ENCODE results near the gene SERP2.

Gene SERP2

DNA sequence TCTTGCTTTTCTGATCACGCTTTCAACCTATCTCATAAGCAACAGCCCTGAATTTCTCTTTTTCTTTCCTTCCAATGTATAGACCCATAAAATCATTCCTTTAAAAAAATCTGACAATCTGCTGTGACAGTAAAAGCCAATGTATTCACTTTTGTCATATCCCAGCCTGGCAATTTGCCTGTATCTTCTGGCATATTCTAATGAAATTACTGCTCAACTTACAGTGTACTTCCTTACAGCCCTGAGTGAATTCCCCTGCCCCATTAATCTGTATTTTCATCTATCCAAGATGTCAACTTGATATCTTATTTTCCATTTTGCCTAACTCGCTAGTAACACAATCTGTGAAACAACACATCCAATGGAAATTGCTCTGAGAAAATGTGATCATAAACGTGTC is 18.0 kb upstream of the SERP2 start:
- no peak for DNase-seq (ENCODE audit: low read depth)

DNA sequence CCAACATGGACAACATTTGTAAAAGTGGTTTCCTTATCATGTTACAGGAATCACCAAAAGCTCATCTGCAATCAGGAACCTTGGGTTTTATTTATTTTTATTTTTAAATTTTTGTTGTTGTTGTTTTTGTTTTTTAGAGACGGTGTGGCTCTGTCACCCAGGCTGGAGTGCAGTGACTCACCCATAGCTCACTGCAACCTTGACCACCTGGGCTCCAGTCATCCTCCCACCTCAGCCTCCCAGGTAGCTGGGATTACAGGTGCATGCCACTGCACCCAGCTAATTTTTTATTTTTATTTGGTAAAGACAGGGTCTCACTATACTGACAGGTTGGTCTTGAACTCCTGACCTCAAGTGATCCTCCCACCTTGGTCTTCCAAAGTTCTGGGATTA is 13.6 kb upstream of the SERP2 start:
- DNase-seq (ENCODE audit: low read depth): no peak

DNA sequence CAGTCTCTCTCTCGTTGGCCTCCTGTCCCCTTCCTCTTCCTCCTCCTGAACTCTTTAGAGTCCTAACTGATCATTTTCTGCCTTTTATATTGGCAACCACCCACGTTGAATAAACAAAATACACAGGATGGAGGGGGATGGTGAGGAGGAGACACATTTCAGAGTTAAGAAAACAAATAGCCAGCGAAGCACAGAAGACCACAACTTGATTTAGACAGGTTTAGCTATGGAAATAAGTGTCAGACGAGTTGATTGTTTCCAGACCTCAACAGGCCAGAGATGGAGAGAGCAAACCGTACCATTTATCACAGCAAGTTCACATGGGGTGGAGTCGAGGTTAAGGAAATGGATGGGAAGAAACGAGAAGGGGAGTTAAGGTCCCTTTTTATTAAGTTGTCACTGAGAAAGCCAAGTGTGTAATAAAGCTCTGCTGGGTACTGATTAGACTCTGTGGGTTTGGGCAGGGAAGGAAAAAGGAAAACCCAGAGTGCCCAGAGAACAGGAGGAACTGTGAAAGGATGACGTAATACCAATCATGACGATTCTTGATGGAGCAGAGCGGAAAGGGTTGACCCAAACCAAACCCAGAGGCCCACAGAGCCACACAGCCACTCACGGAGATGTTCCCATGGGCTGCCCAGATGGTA is 11.1 kb upstream of the SERP2 start:
- no peak for DNase-seq (ENCODE audit: low read depth)

DNA sequence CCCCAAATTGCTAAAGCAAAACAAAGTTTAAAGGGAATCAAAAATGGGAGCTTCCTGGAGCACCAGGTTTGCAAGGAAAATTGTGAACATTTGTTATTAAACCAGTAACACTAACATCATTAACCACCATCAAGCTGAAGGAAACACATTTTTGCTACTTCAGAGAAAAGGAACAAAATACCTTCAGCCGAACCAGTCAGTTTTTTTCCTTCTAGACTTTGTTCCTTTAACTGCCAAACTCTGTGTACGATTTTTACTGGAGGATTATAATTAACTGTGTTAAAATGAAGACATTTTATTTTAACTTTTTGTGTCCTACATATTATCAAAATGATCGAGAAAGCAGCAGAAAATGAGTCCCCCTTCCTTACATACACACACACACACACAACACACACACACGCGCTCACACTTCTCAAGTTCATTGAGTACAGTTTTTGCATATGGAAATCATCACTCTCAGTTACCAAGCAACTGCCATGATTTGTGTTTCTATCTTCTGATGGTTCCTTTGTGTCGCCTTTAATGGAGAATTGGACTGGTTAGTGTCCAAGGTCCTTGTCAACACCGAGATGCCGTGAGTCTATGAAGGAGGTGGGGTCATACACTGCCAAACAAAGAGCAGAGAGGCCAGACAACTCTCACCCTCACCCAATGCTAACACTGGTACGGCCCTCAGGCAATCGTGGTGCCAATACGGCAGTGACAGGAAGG is 9.8 kb upstream of the SERP2 start:
- DNase-seq (ENCODE audit: low read depth): no peak

DNA sequence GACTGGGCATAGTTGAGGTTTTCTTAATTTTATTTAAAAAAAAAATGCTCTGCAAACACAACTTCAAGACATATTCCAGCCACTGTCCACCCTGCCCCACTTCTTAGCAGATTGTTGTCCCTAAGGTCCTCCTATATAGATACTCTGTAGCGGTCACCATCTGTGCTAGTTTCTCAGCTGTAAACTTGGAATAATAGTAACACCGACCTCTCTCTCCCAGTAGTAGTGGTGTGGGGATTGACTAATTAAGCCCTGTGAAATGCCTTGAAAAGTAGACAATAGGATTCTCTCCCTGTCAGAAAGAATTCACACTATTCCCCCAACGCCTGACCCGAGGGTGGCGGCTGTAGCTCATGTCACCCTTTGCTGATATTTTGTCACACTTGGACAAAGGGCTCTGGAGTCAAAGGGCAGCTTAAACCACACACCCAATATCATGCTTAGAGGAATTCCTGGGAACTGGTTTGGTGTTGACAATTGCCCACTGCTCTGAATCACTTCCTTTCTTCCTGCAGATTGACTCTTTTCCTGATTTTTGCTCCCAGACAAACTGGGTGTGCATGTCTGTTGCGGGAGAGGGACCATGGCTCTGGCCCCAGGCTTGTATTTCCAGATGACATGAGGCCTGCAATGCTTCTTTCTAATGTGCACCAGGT is 9.2 kb upstream of the SERP2 start:
- DNase-seq (ENCODE audit: low read depth): no peak

DNA sequence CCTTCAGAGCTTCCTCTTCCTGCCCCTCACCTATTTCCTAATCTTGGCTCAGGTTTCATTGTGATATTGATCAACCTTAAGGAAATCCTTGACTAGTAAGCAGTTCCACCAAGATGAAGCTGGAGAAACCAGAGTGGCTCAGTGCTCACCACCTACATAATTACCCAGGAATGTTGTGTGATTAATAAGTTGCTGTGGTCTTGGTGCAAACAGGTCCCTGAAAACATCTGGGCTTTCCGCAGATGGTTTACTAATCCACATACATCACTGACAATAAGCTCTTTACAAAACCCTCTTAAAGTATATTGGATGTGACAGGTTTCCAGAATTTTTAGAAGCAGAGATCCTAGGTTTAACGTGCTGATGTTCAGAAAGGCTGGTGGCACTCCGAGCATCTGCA is 8.6 kb upstream of the SERP2 start:
- no peak for DNase-seq (ENCODE audit: low read depth)

DNA sequence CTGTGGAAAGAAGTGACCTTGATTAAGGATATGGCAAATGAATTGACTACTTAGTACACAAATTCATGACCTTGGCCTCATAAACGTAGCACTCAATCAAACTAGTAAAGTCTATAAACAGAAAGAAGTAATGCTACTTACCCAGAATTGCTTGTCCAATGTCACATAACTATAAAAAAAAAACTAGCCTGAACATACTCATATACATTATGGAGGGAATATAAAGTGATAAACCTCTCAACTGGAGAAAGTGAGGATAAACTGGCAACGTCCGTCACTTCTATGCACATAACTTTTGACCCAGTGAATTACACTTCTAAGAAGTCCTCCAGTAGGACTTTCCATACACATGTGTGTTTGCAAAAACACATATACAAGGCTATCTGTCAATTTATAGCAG is 7.7 kb upstream of the SERP2 start:
- DNase-seq (ENCODE audit: low read depth): no peak

DNA sequence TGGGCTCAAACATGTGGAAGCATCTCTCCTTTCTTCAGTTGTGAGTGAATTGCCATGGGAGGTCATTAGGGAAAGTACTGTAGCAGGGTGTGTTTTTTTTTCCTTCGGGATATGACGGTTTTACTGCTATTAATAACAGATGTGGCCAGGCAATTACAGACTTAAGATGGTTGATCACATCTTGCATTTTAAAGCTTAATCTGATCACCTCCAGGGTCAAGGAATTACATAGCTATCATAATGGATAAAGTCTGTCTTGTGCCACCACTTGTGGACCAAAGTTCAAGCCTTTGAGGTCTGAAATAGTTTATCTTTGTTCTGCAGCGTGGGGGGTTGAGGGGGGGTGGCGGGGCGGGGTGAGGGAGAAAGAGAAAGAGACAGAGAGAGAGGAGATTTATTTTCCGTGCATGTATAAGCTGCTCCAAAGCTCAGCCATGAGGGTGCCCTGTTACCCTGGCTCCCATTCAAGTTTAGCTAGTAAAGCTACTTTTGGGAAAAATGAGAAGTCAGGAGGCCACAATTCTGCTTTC is 5.5 kb upstream of the SERP2 start:
- DNase-seq (ENCODE audit: low read depth): no peak

DNA sequence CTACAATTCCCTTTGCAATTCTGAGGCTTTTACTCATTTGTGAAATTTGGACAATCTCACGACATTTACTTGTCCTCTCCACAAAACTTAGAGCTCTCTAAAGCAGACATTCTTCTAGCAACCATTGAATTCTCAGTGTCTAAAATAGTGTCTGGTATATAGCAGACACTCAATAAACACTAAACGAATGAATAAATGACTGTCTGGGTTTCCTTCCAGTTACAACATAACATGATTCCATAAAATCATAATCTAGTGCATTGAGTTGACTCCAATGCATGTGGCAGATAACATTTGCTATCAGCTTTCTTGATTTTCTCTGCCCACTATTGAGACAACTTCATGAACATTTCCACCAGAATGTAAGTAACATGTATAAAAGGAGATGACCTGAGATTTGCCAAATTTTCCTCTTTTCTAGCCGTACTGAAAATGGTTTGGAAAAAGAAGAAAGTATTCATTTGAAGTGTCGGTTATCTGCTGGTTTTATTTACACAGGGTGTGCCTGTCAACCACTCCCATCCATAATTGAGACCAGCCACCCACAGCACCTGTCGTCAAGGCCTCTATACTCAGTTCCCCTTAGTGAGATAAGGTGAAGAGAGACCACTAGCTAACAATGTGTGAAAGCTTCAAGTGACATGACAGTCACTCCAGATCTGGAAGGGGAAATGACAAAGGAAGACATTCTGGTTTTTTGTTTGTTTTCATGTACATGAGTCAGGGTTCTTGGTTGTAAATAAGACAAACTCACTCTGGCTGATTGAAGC is 4.8 kb upstream of the SERP2 start:
- no peak for DNase-seq (ENCODE audit: low read depth)

DNA sequence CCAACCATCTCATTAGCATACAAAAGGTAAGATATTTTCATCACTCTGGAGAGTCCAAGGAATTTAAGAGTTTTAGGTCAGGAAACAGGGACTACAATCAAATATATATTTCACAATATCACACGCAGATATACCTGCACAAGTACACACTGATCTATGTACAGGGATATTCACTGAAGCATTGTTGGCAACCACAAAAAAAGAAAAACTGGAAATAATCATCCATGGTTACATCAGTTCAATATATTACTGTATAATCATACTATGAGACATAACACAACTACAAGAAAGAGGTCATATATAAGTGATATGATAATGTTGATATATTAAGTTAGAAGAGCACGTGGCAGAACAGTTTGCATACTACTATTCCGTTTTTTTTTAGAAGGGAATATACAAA is 2.2 kb upstream of the SERP2 start:
- DNase-seq (ENCODE audit: low read depth): no peak

DNA sequence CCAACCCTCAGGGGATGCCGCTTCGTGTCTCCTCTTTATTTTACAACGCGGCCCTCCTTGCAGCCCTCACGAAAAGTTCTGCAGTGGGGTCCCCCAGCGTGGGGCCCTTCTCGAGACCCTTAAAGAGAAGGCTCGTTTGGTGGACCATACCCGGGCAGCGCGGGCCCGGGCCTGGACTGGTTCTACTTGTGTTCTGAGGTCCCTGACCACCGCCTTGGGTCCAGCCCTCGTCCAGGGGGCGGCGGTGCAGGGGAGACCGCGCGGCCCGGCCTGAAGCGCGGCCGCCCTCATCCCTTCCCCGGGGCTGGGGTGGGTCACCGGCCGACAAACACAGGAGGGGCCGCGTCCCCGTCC is 400 bp upstream of the SERP2 start:
- DNase-seq (ENCODE audit: low read depth): no peak

DNA sequence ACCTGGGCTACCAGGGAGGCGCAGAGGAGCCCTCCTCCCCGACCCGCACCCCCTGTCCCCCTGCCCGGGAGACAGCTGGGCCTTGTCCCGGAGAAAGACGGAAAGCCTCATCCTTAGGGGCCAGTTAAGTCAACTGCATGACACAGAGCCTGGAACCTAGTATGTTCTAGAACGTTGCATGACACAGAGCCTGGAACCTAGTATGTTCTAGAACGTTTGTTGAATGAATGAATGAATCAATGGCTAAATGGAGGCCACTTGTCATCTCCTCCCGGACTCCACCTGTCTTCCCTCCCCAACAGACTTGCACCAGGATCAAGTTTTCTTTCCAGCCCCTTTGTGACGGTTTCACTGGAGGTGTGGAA is 706 bp downstream of the SERP2 start:
- DNase-seq (ENCODE audit: low read depth): no peak

DNA sequence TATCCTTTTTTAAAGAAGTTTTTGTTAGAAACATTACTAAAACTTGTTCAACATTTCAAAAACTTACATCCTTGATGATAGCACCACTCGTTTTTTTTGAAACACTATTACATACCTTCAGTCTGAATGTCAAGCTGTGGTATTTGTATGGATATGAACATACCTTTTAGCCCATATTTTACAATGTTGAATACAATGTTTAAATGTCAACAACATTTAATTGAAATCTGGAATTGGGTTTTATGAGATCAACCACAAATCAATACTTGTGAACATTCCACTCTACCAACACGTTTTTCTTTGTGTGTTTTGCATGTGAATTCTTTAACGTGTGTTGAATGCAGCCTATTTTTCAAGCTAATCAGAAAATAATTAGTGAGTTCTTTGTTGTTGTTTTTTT is 4.7 kb downstream of the SERP2 start:
- no peak for DNase-seq (ENCODE audit: low read depth)

DNA sequence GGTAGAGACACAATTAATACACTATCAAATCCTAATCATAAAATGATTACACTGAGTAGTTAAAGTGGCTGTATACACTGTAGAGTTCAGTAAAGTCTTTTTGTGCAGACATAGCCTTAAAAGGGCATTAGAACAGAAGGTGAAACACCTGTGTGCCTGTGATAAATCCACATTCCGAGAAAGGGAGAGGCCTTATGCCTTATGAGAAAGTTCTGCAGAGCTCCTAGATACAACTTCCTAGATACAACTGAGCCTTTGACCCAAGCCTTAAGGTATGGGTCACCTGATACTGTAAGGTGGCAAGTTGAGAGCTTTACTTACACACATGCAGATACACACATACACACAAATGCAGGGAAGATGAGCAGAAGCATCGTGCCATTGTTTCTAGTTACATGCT is 6.3 kb downstream of the SERP2 start:
- no peak for DNase-seq (ENCODE audit: low read depth)

DNA sequence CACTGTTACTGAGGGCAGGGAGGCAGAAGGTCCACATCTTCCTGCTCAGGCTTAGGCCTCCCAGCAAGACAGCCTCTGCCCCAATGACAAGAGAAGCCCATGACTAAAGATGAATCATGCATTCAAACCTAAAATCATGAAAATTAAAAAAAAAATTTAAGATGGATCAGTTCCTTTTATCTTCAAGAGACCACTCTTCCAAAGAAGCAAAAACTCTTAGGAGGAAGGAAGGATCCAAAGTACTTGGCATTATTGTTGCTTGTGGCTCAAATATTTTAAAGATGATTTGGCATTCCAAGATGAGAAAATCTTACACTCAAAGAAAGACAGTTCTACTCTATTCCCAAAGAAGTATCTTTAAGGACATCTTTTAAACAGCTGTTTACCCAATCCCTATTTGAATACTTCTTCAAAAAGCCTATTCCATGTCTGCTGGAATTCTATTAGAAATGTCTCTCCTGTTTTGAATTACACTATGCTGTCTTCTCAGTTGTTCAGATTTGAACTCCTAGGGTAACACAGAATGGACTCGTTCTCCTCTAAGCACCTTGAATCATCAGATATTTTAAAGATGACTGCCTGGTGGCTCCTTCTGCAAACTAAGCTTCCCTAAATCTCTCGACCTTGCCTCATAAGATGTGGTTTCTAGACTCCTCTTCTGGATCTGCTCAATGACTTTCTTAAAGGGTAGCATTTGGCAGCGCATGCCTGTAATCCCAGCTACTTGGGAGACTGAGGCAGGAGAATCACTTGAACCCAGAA is 7.0 kb downstream of the SERP2 start:
- DNase-seq (ENCODE audit: low read depth): no peak

DNA sequence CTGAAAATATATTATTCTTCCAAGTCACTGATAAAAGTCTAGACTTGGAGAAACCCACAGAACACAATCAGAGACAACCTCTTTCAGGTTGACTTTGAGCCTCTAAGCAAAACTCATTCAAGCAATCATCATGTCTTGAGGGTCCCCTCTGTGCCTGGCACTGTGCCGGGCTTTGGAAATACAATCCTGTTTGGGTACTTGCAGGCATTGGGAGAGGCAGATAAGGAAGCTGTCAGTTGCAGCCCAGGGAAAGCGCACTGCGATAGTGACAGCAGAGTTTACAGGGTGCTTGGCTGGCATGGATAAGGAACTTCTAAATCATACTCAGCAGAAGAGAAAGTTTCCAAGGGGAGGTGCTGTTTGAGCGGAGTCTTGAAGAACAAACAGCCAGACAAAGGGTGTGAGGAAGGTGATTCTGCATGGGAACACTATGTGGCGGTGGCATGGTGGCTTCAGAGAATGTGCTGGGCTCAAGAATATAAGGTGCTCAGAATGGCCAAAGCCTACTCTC is 9.1 kb downstream of the SERP2 start:
- DNase-seq (ENCODE audit: low read depth): no peak

DNA sequence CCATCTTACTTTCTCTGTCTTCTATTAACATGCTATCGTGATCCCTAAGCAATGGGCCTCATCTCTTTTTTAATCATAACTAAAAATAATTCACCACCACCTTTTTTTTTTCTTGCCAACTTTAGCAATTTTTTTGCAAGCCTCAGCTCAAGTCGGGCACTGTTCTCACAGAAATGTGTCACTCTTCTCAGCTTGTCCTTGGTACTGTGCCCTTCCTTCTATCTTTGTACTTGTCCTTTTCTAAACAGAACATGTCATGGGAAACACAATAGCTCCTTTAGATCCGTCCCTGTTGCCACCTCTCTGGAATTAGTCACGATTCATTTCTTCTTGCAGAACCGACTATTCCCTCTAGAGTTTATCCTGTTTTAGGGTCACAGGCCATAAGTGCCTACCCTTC is 10.3 kb downstream of the SERP2 start:
- DNase-seq (ENCODE audit: low read depth): no peak

DNA sequence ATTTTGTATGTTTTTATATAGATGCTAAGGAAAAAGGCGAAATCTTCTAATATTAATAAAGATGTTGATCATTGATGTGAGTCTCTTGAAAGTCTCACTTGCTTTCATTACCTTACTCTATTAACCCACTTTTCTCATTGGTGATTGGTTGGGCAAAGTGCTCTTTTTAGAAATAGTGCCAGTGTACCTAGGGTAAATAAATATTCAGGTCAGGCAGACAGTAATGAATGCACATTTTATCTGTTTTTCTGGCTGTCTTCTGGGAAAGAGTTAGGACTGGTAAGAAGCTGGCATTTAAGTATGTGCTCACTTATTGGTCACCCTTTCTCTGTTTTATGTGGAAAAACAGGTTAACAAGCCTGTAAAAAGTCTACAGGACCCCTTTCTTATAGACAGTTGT is 11.2 kb downstream of the SERP2 start:
- no peak for DNase-seq (ENCODE audit: low read depth)

DNA sequence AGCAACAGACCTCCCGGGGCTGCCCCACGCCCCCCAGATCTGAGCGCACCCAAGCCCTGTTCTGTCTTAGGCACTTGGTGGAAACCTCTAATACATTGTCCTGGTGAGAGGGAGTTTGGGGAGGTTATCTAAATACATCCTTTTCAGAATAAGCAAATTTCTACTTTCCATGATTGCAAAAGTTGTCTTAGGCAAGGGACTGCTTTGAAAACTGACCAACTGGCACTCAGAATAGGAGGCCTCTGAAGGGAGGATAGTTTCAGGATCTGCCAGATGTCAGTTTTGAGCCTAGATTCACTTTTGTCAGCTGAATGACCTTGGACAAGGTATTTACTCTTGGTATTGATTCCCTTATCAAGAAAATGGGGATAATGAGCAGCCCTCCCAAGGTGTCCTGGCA is 11.8 kb downstream of the SERP2 start:
- no peak for DNase-seq (ENCODE audit: low read depth)

DNA sequence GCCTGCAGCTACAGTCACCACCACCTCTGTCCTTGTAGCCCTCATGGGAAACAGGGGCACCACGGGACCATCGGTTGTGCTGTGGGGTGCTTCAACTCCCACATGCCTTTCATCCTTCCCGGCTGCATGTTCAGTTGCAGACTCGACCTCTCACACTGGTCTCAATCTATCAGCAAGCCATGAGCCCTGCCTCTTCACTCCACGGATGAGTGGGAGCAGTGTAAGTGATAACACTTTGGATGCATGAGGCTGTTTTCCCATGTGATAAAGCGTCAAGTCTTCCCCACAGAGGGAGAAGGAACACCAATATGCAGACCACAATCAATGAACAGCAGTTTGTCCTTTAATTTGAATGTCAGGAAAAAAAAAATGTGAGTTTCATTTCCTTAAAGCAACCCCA is 12.2 kb downstream of the SERP2 start:
- DNase-seq (ENCODE audit: low read depth): no peak

DNA sequence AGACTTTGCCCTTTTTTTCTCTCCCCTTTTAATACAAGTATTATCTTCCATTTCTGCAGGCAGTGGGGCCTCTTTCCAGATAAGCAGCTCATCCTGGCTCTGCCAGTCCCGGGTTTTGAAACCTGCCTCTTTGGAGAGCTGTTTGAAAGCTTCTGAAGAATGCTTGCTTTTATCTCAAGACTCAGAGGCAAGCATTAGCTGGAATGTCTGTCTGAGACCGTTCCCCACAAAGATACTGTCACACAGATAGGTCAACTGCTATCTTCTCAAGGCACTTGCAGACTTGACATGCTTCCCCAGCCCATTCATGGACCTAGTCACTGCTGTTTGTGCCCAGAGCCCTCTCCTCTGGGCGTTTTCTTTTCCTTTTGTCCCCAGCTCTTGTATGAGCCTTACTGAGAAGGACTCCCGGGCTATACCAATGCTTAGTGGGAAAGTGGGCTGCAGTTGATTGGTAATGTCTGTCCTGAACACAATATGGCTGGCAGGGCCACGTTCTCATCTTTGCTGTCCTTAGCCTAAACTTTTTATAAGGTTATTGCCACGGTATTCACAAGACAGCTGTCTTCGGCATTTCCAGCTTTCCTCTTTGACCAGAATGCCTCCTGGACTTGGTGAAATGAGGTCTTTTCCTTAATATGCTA is 13.4 kb downstream of the SERP2 start:
- DNase-seq (ENCODE audit: low read depth): no peak
